Measurements from ENCODE around the gene SLC6A4.

SLC6A4 gene

DNA sequence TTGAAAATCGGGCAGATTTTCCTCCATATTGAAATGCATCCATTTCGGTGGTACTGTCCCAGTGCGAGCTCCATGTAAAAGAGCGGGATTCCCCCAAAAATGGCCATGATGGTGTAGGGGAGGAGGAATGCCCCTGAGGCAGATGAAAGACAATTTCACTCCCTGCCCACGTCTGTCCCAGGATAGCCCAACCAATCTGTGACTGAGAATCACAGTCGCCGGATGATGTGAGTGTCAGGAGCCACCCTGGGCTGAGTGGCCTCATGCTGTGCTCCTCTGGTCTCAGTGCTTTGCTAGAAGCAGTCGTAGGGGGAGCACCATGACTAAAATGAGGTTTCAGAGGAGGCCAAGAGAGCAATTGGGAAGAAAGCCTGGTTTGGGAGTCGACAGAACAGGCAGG lies 16.7 kb downstream of the SLC6A4 start:
- TF ChIP-seq, protein P1, sequence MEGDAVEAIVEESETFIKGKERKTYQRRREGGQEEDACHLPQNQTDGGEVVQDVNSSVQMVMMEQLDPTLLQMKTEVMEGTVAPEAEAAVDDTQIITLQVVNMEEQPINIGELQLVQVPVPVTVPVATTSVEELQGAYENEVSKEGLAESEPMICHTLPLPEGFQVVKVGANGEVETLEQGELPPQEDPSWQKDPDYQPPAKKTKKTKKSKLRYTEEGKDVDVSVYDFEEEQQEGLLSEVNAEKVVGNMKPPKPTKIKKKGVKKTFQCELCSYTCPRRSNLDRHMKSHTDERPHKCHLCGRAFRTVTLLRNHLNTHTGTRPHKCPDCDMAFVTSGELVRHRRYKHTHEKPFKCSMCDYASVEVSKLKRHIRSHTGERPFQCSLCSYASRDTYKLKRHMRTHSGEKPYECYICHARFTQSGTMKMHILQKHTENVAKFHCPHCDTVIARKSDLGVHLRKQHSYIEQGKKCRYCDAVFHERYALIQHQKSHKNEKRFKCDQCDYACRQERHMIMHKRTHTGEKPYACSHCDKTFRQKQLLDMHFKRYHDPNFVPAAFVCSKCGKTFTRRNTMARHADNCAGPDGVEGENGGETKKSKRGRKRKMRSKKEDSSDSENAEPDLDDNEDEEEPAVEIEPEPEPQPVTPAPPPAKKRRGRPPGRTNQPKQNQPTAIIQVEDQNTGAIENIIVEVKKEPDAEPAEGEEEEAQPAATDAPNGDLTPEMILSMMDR (IDR thresholded peaks at IDR 0.05; ENCODE audit: control insufficient read depth, insufficient read depth, low read depth, low read length, missing control alignments): no peak
- DNase-seq (ENCODE audit: low read depth): no peak

DNA sequence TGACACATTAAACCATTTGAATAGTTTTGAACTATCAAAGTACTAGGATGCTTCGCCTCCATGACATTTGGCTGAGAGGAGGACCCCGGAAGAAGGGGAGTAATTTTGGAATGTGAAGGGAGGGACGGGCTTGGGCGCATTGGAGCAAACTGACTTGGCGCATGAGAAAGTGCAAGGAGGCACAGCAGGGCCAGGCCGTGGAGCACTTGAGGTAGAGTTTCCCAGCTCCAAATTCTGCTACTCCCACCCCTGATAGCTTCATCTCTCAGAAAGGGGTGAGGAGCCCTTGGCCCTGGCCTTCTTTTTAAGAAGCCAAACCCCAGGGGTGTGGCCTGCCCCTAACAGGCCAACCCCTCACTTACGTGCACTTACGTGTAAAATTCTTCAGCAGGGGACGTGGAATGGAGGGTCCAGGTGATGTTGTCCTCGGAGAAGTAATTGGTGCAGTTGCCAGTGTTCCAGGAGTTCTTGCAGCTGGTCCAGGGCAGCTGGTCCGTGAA lies 17.7 kb downstream of the SLC6A4 start:
- DNase-seq (ENCODE audit: low read depth): no peak
- no peak overlapping the region for H3K4me3 ChIP-seq (ENCODE audit: control insufficient read depth, low read depth, low read length)
- TF ChIP-seq, protein P1 (IDR thresholded peaks at IDR 0.05; ENCODE audit: control insufficient read depth, insufficient read depth, low read depth, low read length, missing control alignments): no peak

More for the DNA sequence above, 16.7 kb downstream of the SLC6A4 start:
- no peak overlapping the region for H3K4me3 ChIP-seq (ENCODE audit: control insufficient read depth, low read depth, low read length)

DNA sequence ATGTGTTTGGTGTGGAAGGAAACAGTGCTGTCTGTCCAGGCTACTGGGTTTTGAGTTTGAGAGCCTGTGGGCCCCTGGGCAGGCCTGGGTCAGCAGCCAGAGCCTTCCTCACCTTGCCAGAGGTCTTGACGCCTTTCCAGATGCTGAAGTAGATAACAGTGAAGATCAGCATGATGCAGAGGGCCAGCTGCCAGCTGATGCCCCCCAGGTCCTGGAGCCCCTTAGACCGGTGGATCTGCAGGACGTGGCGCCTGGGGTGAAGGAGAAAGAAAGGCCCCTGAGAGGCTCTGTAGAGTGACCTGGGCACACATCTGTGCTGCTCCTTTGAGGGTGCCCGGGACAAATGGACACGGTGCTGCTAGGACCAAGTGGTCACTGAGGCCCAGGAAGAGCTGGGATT lies 18.4 kb downstream of the SLC6A4 start:
- no peak for DNase-seq (ENCODE audit: low read depth)
- H3K4me3 ChIP-seq (ENCODE audit: control insufficient read depth, low read depth, low read length): no peak overlapping the region
- TF ChIP-seq, protein P1 (IDR thresholded peaks at IDR 0.05; ENCODE audit: control insufficient read depth, insufficient read depth, low read depth, low read length, missing control alignments): no peak

DNA sequence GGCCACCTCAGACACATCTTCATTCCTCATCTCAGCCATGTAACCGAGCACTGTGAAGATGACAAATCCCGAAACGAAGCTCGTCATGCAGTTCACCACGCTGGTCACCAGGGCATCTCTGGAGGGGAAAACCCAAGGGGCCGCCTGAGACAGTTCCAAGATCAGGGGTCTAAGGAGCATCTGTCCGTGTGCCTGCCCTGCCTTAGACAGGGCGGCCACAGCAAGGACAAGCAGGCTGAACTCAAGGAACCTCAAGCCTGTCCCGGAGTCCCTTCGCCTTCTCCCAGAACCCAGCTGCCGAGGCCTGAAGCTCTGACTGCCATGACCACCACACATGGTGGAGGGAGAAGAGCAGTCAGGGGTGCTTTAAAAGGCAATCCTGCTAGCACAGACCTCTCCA lies 22.7 kb downstream of the SLC6A4 start:
- TF ChIP-seq, protein P1 (IDR thresholded peaks at IDR 0.05; ENCODE audit: control insufficient read depth, insufficient read depth, low read depth, low read length, missing control alignments): no peak
- no peak overlapping the region for H3K4me3 ChIP-seq (ENCODE audit: control insufficient read depth, low read depth, low read length)
- DNase-seq (ENCODE audit: low read depth): no peak

DNA sequence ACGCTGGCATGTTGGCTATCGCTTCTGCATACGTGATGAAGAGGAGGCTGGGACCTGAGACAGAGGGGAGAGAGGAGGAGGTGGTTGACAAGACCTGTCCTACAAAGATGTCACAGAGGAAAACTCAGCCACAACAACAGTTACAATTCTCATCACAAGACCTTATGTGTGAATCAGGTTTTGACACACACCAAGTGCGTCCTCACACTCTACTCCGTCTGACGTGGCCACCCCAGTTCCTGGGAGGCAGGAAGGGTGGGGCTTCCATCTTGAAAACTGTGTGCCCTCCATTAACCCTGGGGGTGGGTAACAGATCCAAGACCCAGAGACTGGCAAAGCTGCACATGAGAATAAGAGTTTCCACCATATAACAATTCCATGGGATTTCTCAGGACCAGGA lies 24.1 kb downstream of the SLC6A4 start:
- H3K4me3 ChIP-seq (ENCODE audit: control insufficient read depth, low read depth, low read length): no peak overlapping the region
- TF ChIP-seq, protein P1 (IDR thresholded peaks at IDR 0.05; ENCODE audit: control insufficient read depth, insufficient read depth, low read depth, low read length, missing control alignments): no peak
- DNase-seq (ENCODE audit: low read depth): no peak

DNA sequence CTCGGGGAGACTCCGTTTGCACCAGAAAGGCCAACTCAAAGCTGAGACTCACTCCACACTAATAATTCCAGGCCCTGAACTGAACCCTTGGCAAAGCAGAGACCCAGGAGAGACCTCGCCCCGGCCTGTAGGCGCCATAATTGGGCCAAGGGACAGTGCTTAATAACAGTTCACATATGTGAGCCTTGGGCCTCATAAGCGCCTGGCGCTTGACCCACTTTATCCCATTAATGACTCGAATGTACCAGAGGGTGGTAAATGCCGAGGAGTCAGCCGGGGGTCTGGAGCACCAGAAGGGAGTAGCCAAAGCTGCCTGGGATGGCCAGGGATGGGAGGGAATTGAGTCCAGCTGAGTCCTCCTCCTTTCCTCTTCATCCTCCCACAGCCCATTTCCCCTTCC lies 24.6 kb downstream of the SLC6A4 start:
- H3K4me3 ChIP-seq (ENCODE audit: control insufficient read depth, low read depth, low read length): no peak overlapping the region
- TF ChIP-seq, protein P1 (IDR thresholded peaks at IDR 0.05; ENCODE audit: control insufficient read depth, insufficient read depth, low read depth, low read length, missing control alignments): no peak
- no peak for DNase-seq (ENCODE audit: low read depth)

DNA sequence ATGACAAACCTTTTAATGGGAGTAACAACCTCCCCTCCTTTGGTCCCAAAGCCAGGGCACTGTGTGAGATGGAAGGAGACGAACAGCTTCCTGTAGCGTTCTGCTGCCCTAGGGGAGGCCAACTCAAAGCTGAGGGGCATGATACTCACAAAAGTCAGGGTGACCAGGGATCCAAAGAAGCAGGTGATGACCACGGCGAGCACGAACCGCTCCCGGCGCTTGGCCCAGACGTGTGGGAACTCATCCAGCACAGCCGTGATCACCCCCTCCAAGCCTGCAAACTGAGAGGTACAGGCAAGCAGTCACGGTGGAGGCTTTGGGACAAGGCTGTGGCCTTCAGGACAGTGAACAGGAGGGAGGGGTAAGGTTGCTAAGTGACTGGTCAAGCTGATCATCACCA lies 25.1 kb downstream of the SLC6A4 start:
- TF ChIP-seq, protein P1 (IDR thresholded peaks at IDR 0.05; ENCODE audit: control insufficient read depth, insufficient read depth, low read depth, low read length, missing control alignments): no peak
- DNase-seq (ENCODE audit: low read depth): no peak
- H3K4me3 ChIP-seq (ENCODE audit: control insufficient read depth, low read depth, low read length): no peak overlapping the region

Data from AG09309 (cell line).